Keratinocyte (primary cell): ENCODE measurements around the gene OXT.

ENCODE experiments used
- EZH2 ChIP-seq: IDR thresholded peaks from one replicate; pipeline ENCODE4 v1.6.1; 2012; ENCODE audit warnings: inconsistent platforms, mild to moderate bottlenecking, low read length, moderate library complexity
- TF ChIP-seq, protein P1 (sequence below), 3 experiments: IDR thresholded peaks in 1 of 3; conservative IDR thresholded peaks in 1 of 3; optimal IDR thresholded peaks in 1 of 3; 2 replicates in 2 of 3; 3 replicates in 1 of 3; pipeline versions ENCODE3 to v1.5.1; 2011; ENCODE audit warnings: low read length in 3 of 3, mild to moderate bottlenecking in 3 of 3, moderate library complexity in 2 of 3, control low read depth in 1 of 3, inconsistent platforms in 1 of 3; ENCODE audit not compliant: insufficient read depth in 2 of 3; ENCODE audit errors: extremely low read depth in 1 of 3

DNA sequence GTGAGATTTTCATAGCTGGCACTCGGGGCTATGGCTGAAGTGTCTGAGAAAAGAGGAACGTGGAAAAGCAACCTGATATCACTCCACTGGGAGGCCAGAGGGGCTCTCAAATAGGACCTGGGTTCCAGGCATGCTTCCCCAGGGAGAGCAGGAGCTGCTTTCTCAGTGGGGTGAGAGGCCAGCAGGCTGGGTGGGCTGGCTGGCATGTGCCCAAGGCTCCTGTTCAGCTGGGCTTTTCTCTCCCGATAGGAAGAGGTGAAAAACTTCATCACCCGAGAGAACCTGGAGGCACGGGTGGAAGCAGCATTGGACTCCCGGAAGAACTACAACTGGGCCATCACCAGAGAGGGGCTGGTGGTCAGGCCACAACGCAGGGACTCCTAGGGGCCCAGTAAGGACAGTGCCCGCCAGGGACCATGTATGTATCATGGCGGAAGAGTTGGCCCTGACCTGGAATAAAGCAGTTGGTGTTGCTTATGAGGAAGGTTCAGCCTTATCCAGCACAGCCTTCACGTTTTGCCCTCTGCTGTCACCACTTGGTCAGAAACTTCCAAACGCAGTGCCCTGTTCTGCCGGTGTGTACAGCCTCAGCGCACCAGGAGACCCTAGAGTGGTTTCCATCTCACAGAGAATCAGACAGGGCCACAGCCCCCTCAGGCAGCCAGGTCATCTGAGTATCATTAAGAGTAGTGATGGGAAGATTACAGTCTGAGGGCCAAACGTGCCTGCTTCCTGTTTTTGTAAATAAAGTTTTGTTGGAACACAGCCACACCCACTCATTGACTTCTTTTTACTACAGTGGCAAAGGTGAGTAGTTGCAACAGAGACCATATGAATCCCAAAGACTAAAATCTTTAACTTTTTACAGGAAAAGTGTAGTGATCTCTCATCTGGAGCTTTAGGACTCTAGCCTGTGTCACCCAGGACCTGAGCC is 23.7 kb upstream of the OXT start:
- TF ChIP-seq, protein P1, sequence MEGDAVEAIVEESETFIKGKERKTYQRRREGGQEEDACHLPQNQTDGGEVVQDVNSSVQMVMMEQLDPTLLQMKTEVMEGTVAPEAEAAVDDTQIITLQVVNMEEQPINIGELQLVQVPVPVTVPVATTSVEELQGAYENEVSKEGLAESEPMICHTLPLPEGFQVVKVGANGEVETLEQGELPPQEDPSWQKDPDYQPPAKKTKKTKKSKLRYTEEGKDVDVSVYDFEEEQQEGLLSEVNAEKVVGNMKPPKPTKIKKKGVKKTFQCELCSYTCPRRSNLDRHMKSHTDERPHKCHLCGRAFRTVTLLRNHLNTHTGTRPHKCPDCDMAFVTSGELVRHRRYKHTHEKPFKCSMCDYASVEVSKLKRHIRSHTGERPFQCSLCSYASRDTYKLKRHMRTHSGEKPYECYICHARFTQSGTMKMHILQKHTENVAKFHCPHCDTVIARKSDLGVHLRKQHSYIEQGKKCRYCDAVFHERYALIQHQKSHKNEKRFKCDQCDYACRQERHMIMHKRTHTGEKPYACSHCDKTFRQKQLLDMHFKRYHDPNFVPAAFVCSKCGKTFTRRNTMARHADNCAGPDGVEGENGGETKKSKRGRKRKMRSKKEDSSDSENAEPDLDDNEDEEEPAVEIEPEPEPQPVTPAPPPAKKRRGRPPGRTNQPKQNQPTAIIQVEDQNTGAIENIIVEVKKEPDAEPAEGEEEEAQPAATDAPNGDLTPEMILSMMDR (optimal IDR thresholded peaks at IDR 0.05 in 1 of 3, IDR thresholded peaks at IDR 0.05 in 1 of 3, conservative IDR thresholded peaks at IDR 0.05 in 1 of 3; ENCODE audit: extremely low read depth in 1 of 3, insufficient read depth in 2 of 3, low read length in 3 of 3) = no peak
- TF ChIP-seq EZH2 = no peak
